Left cardiac atrium (tissue), 4 donors: ENCODE measurements around the gene BMP2K. TPM values are rescaled to one million over a fixed set of nuclear protein-coding genes. Genes with fewer than 3 reads are reported as not detected.

Source experiments
- ATAC-seq, 2 donors: fragments of 200-7000 bp; cut with Tn5 transposase; one replicate each; pipeline ENCODE4 v1.9.1; 2020; ENCODE audit warnings: mild to moderate bottlenecking in 2 of 2, moderate library complexity in 2 of 2
- DNase-seq: peaks from one replicate; pipeline ENCODE4 v3.0.0-alpha.2; 2020
- intact Hi-C, 2 donors: fragments of 100-400 bp; cut with DNase I; formaldehyde crosslinking; loops; one replicate each; pipeline versions ENCODE4 v1.14.1 to v1.15.1; 2022 to 2023
- microRNA-seq, 2 donors: library from miRNA; unstranded; fragments of <30 nt; microRNA quantifications; one replicate each; pipeline ENCODE4 v1.2.0, GENCODE V29; 2020
- total RNA-seq, 2 donors: library from RNA; stranded (reverse); fragmentation: NEBNext Ultra II Directional; extraction: Animal tissue kit (Norgen Biotek cat#: 25700); gene quantifications; one replicate each; pipeline ENCODE4 v1.2.1, GENCODE V29; 2021
- donor health status: DM: no; HTN: yes; CAD: no.
- donor health status: DM: no; HTN: yes; CAD: no; lungs with severe emphysema.
- donor health status: DM: yes; HTN: yes; CAD: no.
- donor health status: Dilated cardiomyopathy.

BMP2K gene
- total RNA-seq, 2 donors from 2014 or later: 41.3 to 46.3 TPM

DNA sequence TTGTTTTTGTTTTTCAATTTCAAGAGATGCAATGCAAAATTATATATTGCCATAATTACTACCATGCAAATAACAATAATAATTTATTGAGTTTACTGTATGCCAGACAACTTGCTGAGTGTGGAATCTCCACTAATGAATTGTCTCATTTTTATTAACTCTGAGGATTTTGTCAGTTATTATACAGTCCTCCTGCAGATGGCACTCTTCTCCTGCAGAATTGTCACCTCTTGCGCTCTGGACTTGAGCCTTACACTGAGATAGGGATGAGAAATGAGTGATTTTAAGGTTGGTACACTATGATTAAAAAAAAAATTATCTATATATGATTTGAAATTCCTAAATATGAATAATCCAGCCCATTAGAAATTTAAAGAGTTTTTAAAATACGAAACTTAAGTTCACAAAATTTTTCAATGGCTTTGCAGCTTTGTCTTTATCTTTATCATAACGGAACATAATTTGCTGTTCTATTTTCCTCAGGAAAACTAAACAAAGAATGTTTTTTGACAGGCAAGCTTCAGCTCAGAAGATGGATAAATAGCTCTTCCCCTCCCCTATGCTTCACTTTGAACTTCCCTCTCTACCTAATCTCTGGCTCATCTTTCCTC, 175.8 kb downstream of the BMP2K start:
- DNase-seq (no peak), ATAC-seq (peak in 1 of 2 donors; percentile 72)
- intact Hi-C loops: loop anchor here in 1 of 2 donors (5.0 kb wide), 3 partner anchors 625 to 1385 kb away; partner anchors contain the start of gene CFAP299

- intact Hi-C loops: loop anchor here in 1 of 2 donors (5.0 kb wide), 3 partner anchors 624 to 1384 kb away; partner anchors contain the start of gene CFAP299
- ATAC-seq (no peak), DNase-seq (no peak)
Observed at GRCh38 chr4:78953231-78953630, 177.1 kb downstream of the BMP2K start.

DNA sequence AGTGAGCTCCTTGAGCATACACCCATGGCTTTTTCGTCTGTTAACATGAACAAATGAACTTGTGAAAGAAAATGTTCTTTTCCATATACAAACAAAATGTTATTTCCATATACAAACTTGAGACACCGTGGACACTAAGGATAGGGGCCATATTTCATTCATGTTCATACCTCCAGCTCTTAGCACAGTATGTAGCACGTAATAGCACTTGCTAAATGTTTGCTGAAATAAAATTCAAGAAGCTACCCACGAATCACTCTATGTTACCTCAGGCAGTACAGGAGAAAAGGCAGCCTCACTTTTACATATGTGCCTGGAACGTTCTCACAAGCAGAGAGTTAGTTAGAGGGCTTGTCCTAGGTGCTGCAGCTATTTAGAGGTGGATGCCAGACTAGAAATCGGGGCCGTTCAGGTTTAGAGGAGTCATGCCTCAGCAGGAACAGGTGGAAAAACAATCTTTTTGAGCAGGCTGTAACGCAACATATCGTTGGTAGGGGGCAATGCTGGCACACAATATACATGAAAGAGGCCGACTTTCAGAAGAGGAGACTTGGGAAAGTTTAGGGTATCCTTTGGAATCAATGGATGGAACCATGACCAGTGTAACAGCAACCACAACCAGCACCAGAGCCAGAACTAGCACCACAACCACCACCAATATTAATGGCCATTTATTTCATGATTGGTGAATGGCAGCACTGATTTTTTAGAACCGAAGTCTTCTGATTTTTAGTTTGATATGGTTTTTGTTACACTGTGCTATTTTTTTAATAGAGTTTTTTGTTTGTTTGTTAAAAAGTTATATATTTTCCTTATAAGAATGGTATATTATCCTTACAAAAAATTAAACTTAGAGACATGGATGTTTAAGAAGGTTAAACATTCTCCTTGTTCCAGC, 177.9 kb downstream of the BMP2K start:
- DNase-seq (no peak), ATAC-seq (no peak)
- intact Hi-C loops: loop anchor here in 1 of 2 donors (5.0 kb wide), 3 partner anchors 623 to 1383 kb away; partner anchors contain the start of gene CFAP299

- intact Hi-C loops: no loop called here
- DNase-seq (no peak), ATAC-seq (no peak)
Observed at GRCh38 chr4:78956975-78957374, 180.8 kb downstream of the BMP2K start.

DNA sequence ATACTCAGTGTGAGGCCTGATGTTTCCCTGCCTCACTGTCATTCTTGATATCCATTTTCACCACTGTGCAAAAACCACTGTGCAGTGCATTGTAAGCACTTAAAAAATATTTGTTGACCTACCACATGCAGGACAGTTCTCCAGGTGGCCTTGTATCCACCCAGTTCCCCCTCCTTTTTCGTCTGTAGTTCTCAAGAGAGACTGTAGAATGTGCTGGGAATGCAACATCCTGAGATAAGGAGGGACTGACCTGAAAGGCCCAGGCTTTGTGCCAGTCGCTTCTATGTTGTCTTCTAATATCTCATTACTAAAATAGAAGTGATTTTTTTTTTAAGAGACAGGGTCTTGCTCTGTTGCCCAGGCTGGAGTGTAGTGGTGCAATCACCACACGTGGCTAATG, 184.8 kb downstream of the BMP2K start:
- DNase-seq (no peak), ATAC-seq (no peak)
- intact Hi-C loops: no loop called here

Small RNA genes lying within 50 kb of the gene (microRNA-seq; reads per million reads assigned to microRNA genes)
- 0 reads per million in 2 donors for gene MIR5096

Other genes with a start within 250 kb of the BMP2K start
- 10 to 100 TPM; 27.1 to 59.2 TPM for gene ANXA3, start 224.6 kb upstream of the BMP2K start, total RNA-seq
- gene PAQR3, start 163.1 kb downstream of the BMP2K start, total RNA-seq: 10 to 100 TPM in 1 of 2 donors, 1 to 10 TPM in 1; 7.7 to 10.3 TPM